ENCODE results near the gene PPP1R3F.

GRCh38 chrX:49273181-49273727, 3.7 kb downstream of the PPP1R3F start:
- no peak for TF ChIP-seq CTCF (IDR thresholded peaks at IDR 0.05; ENCODE audit: insufficient read depth, low read length, poor library complexity, severe bottlenecking)
- TF ChIP-seq EZH2phosphoT487 (conservative IDR thresholded peaks at IDR 0.05; ENCODE audit: low read length): no peak

Data from SU-DHL-6 (cell line).